ENCODE measurements around the gene KDELR3.

KDELR3 gene

DNA sequence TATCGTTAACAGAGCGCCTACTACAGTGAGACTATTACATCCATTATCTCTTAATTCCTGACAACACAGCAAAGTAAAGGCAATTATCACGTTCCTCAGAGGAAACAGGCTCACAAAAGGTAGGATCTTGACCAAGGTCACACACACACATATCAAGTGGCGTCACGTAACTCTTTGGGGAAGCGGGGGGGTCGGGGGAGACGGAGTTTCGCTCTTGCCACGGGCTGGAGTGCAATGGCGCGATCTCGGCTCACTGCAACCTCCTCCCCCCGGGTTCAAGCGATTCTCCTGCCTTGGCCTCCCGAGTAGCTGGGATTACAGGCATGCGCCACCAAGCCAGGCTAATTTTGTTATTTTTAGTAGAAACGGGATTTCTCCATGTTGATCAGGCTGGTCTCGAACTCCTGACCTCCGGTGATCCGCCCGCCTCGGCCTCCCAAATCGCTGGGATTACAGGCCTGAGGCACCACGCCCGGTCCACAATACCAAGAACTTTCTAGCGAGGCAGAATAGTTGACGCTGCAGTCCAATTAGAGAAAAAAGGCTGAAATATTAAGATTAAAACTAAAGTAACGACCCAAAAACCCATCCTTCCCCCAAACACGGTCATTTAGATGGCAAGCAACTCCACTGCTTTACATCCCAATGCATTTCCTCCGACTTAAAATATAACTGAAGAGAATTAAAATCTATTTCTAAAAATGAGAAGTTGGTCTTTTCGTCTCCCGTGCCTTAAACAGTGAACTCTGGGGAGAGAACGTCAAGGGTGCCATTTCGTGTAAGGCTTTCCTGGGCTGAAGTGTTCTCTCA, 37.0 kb downstream of the KDELR3 start (continued):
- TF ChIP-seq, protein P1, sequence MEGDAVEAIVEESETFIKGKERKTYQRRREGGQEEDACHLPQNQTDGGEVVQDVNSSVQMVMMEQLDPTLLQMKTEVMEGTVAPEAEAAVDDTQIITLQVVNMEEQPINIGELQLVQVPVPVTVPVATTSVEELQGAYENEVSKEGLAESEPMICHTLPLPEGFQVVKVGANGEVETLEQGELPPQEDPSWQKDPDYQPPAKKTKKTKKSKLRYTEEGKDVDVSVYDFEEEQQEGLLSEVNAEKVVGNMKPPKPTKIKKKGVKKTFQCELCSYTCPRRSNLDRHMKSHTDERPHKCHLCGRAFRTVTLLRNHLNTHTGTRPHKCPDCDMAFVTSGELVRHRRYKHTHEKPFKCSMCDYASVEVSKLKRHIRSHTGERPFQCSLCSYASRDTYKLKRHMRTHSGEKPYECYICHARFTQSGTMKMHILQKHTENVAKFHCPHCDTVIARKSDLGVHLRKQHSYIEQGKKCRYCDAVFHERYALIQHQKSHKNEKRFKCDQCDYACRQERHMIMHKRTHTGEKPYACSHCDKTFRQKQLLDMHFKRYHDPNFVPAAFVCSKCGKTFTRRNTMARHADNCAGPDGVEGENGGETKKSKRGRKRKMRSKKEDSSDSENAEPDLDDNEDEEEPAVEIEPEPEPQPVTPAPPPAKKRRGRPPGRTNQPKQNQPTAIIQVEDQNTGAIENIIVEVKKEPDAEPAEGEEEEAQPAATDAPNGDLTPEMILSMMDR (tag by site-specific recombination; IDR thresholded peaks at IDR 0.05): peak; percentile 27; the same call in 1 of the 2 replicates
- TF ChIP-seq ZNF792 (tag by site-specific recombination; IDR thresholded peaks at IDR 0.05) (peak; percentile 70; the same call in 1 of the 2 replicates), ZNF10 (tag by site-specific recombination; IDR thresholded peaks at IDR 0.05) (no peak), ZNF2 (tag by site-specific recombination; IDR thresholded peaks at IDR 0.05) (0 out of 2 replicates have a peak, but pooled peaks have one; percentile 67), ZNF133 (tag by site-specific recombination; IDR thresholded peaks at IDR 0.05) (no peak), ZFHX2 (tag by site-specific recombination; conservative IDR thresholded peaks at IDR 0.05) (no peak), ZNF341 (tag by site-specific recombination; IDR thresholded peaks at IDR 0.05; ENCODE audit: low read depth) (peak; percentile 55), ZBTB17 (tag by site-specific recombination; IDR thresholded peaks at IDR 0.05) (peak; percentile 58; the same call in 1 of the 2 replicates), ZNF391 (tag by site-specific recombination; IDR thresholded peaks at IDR 0.05; ENCODE audit: borderline replicate concordance, low read depth) (peak; percentile 70; the same call in 1 of the 2 replicates), ZNF707 (tag by site-specific recombination; IDR thresholded peaks at IDR 0.05) (no peak)
- TF ChIP-seq, protein P2, sequence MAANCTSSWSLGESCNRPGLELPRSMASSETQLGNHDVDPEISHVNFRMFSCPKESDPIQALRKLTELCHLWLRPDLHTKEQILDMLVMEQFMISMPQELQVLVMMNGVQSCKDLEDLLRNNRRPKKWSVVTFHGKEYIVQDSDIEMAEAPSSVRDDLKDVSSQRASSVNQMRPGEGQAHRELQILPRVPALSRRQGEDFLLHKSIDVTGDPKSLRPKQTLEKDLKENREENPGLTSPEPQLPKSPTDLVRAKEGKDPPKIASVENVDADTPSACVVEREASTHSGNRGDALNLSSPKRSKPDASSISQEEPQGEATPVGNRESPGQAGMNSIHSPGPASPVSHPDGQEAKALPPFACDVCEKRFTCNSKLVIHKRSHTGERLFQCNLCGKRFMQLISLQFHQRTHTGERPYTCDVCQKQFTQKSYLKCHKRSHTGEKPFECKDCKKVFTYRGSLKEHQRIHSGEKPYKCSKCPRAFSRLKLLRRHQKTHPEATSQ (tag by site-specific recombination; IDR thresholded peaks at IDR 0.05): no peak
- TF ChIP-seq, protein P3, sequence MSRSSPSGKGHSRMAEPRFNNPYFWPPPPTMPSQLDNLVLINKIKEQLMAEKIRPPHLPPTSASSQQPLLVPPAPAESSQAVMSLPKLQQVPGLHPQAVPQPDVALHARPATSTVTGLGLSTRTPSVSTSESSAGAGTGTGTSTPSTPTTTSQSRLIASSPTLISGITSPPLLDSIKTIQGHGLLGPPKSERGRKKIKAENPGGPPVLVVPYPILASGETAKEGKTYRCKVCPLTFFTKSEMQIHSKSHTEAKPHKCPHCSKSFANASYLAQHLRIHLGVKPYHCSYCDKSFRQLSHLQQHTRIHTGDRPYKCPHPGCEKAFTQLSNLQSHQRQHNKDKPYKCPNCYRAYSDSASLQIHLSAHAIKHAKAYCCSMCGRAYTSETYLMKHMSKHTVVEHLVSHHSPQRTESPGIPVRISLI (tag by site-specific recombination; IDR thresholded peaks at IDR 0.05): no peak
- TF ChIP-seq, protein P4, sequence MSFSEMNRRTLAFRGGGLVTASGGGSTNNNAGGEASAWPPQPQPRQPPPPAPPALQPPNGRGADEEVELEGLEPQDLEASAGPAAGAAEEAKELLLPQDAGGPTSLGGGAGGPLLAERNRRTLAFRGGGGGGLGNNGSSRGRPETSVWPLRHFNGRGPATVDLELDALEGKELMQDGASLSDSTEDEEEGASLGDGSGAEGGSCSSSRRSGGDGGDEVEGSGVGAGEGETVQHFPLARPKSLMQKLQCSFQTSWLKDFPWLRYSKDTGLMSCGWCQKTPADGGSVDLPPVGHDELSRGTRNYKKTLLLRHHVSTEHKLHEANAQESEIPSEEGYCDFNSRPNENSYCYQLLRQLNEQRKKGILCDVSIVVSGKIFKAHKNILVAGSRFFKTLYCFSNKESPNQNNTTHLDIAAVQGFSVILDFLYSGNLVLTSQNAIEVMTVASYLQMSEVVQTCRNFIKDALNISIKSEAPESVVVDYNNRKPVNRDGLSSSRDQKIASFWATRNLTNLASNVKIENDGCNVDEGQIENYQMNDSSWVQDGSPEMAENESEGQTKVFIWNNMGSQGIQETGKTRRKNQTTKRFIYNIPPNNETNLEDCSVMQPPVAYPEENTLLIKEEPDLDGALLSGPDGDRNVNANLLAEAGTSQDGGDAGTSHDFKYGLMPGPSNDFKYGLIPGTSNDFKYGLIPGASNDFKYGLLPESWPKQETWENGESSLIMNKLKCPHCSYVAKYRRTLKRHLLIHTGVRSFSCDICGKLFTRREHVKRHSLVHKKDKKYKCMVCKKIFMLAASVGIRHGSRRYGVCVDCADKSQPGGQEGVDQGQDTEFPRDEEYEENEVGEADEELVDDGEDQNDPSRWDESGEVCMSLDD (tag by site-specific recombination; IDR thresholded peaks at IDR 0.05): 0 out of 2 replicates have a peak, but pooled peaks have one; percentile 48

DNA sequence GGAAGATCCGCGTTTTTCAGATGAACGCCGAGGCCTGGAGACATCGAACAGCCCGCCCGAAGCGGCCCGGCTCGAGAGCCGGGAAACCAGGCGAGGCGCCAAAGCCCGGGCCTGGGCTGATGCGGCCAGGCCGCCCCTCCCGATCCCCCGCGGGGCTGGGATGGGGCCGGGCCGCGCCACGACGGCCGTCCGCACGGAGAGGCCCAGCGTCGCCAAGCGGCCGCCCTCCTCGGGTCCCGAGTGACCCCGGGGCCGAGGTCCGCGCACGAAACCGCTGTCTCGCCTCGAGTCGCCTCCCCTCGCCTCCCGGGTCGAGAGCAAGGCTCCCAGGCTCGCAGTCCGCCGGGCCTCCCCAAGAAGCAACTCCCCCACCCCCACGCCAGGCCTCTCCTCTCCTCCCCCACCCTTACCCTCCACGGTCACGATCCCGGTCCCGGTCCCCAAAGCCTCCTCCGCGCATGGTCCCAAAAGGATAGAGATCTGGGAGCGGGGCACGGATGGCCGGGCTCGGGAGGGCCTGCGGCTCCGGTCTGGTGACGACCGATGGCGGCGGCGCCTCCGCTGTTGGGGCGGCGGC, 37.7 kb downstream of the KDELR3 start:
- H3K36me3 ChIP-seq (ENCODE audit: control insufficient read depth in 2 of 2, insufficient read depth in 1 of 2, low read length in 2 of 2): peaks cover 26 to 46% of the 10 kb centered on the region in 2 experiments
- CTCF ChIA-PET: no interaction called here
- TF ChIP-seq KLF9 (tag by site-specific recombination; IDR thresholded peaks at IDR 0.05; ENCODE audit: low read depth) (no peak), ZNF561 (tag by site-specific recombination; IDR thresholded peaks at IDR 0.05; ENCODE audit: borderline replicate concordance) (peak; percentile 26; the same call in 1 of the 2 replicates), ZNF121 (tag by site-specific recombination; IDR thresholded peaks at IDR 0.05) (0 out of 2 replicates have a peak, but pooled peaks have one; percentile 51), GLIS2 (tag by site-specific recombination; IDR thresholded peaks at IDR 0.05) (peak; percentile 79), WT1 (tag by site-specific recombination; IDR thresholded peaks at IDR 0.05) (no peak), ZSCAN30 (tag by site-specific recombination; IDR thresholded peaks at IDR 0.05) (peak; percentile 59), ZNF23 (tag by site-specific recombination; IDR thresholded peaks at IDR 0.05; ENCODE audit: borderline replicate concordance) (0 out of 2 replicates have a peak, but pooled peaks have one; percentile 8)
- TF ChIP-seq, protein P5, sequence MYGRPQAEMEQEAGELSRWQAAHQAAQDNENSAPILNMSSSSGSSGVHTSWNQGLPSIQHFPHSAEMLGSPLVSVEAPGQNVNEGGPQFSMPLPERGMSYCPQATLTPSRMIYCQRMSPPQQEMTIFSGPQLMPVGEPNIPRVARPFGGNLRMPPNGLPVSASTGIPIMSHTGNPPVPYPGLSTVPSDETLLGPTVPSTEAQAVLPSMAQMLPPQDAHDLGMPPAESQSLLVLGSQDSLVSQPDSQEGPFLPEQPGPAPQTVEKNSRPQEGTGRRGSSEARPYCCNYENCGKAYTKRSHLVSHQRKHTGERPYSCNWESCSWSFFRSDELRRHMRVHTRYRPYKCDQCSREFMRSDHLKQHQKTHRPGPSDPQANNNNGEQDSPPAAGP (tag by site-specific recombination; IDR thresholded peaks at IDR 0.05): 0 out of 2 replicates have a peak, but pooled peaks have one; percentile 70
- TF ChIP-seq, protein P6, sequence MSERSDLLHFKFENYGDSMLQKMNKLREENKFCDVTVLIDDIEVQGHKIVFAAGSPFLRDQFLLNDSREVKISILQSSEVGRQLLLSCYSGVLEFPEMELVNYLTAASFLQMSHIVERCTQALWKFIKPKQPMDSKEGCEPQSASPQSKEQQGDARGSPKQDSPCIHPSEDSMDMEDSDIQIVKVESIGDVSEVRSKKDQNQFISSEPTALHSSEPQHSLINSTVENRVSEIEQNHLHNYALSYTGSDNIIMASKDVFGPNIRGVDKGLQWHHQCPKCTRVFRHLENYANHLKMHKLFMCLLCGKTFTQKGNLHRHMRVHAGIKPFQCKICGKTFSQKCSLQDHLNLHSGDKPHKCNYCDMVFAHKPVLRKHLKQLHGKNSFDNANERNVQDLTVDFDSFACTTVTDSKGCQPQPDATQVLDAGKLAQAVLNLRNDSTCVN (tag by site-specific recombination; optimal IDR thresholded peaks at IDR 0.05): peak; percentile 58
- TF ChIP-seq, protein P7, sequence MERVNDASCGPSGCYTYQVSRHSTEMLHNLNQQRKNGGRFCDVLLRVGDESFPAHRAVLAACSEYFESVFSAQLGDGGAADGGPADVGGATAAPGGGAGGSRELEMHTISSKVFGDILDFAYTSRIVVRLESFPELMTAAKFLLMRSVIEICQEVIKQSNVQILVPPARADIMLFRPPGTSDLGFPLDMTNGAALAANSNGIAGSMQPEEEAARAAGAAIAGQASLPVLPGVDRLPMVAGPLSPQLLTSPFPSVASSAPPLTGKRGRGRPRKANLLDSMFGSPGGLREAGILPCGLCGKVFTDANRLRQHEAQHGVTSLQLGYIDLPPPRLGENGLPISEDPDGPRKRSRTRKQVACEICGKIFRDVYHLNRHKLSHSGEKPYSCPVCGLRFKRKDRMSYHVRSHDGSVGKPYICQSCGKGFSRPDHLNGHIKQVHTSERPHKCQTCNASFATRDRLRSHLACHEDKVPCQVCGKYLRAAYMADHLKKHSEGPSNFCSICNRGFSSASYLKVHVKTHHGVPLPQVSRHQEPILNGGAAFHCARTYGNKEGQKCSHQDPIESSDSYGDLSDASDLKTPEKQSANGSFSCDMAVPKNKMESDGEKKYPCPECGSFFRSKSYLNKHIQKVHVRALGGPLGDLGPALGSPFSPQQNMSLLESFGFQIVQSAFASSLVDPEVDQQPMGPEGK (tag by site-specific recombination; IDR thresholded peaks at IDR 0.05): peak; percentile 41; the same call in 1 of the 2 replicates

More for the DNA sequence above, 37.7 kb downstream of the KDELR3 start:
- POLR2A ChIA-PET: no interaction called here
- Histone ChIP-seq H3K4me1 (ENCODE audit: control insufficient read depth, insufficient read depth, low read length) (0 out of 2 replicates have a peak, but pooled peaks cover 5% of the 10 kb centered on the region), H3K27ac (ENCODE audit: extremely low read depth, low read depth, low read length) (peak overlapping the region; percentile 100), H3K9me3 (ENCODE audit: control insufficient read depth, insufficient read depth, low read depth, low read length) (no peaks in the 10 kb centered on the region), H3K4me3 (ENCODE audit: low read depth, low read length) (peak overlapping the region; percentile 79)

All from HEK293 (cell line).